SK-N-SH treated with all-trans-retinoic acid at 6 μM for 48 hours (cell line): ENCODE data around the gene GNS.

Experiments
- ATAC-seq: fragments of 200-7000 bp; cut with Tn5 transposase; 3 replicates; pipeline ENCODE4 v1.9.1; 2020; ENCODE audit warnings: mild to moderate bottlenecking, moderate library complexity
- ARNTL ChIP-seq: fragments of 450-650 bp; formaldehyde crosslinking; IDR thresholded peaks from 2 replicates; pipeline ENCODE4 v1.5.0; 2020; ENCODE audit warnings: low read depth, mild to moderate bottlenecking, moderate library complexity, borderline replicate concordance
- CREB5 ChIP-seq: fragments of 250-450 bp; sonication (Bioruptor Pico); IDR thresholded peaks from 2 replicates; pipeline ENCODE4 v1.5.1; 2020; ENCODE audit warnings: low read depth, mild to moderate bottlenecking, moderate library complexity
- CSDC2 ChIP-seq: fragments of 250-450 bp; sonication (Bioruptor Pico); IDR thresholded peaks from 2 replicates; pipeline ENCODE4 v1.5.0; 2020; ENCODE audit warnings: mild to moderate bottlenecking, moderate library complexity
- CSRNP3 ChIP-seq: fragments of 250-450 bp; sonication (Bioruptor Pico); IDR thresholded peaks from 2 replicates; pipeline ENCODE4 v1.5.1; 2021; ENCODE audit warnings: mild to moderate bottlenecking, moderate library complexity
- ESRRG ChIP-seq: fragments of 250-450 bp; sonication (Bioruptor Pico); IDR thresholded peaks from 2 replicates; pipeline ENCODE4 v1.6.1; 2021; ENCODE audit warnings: mild to moderate bottlenecking
- ISL1 ChIP-seq: fragments of 250-450 bp; sonication (Bioruptor Pico); IDR thresholded peaks from 2 replicates; pipeline ENCODE4 v2.1.2; 2022; ENCODE audit warnings: mild to moderate bottlenecking, moderate library complexity
- OSR1 ChIP-seq: fragments of 250-450 bp; sonication (Bioruptor Pico); IDR thresholded peaks from 2 replicates; pipeline ENCODE4 v1.8.0; 2022; ENCODE audit warnings: moderate library complexity, mild to moderate bottlenecking, inconsistent platforms
- POU6F1 ChIP-seq: fragments of 250-450 bp; sonication (Bioruptor Pico); IDR thresholded peaks from 2 replicates; pipeline ENCODE4 v1.8.0; 2021; ENCODE audit warnings: low read depth, mild to moderate bottlenecking, moderate library complexity, borderline replicate concordance
- PPARA ChIP-seq: fragments of 250-450 bp; sonication (Bioruptor Pico); IDR thresholded peaks from 2 replicates; pipeline ENCODE4 v1.5.0; 2020; ENCODE audit warnings: mild to moderate bottlenecking, borderline replicate concordance
- RARB ChIP-seq: fragments of 250-450 bp; sonication (Bioruptor Pico); IDR thresholded peaks from 2 replicates; pipeline ENCODE4 v1.8.0; 2021; ENCODE audit warnings: mild to moderate bottlenecking, moderate library complexity
- TCF4 ChIP-seq: fragments of 250-450 bp; sonication (Bioruptor Pico); IDR thresholded peaks from 2 replicates; pipeline ENCODE4 v1.8.0; 2021; ENCODE audit warnings: mild to moderate bottlenecking, moderate library complexity, borderline replicate concordance
- TOX ChIP-seq: fragments of 250-450 bp; sonication (Bioruptor Pico); IDR thresholded peaks from 2 replicates; pipeline ENCODE4 v1.8.0; 2021; ENCODE audit warnings: mild to moderate bottlenecking, moderate library complexity, borderline replicate concordance
- ZC3H10 ChIP-seq: fragments of 250-450 bp; sonication (Bioruptor Pico); IDR thresholded peaks from 2 replicates; pipeline ENCODE4 v1.5.1; 2021; ENCODE audit warnings: mild to moderate bottlenecking, moderate library complexity
- ZFP3 ChIP-seq: fragments of 250-450 bp; sonication (Bioruptor Pico); IDR thresholded peaks from 2 replicates; pipeline ENCODE4 v1.5.0; 2020; ENCODE audit warnings: mild to moderate bottlenecking, moderate library complexity
- ZFP30 ChIP-seq: fragments of 450-650 bp; formaldehyde crosslinking; IDR thresholded peaks from 2 replicates; pipeline ENCODE4 v1.5.0; 2022; ENCODE audit warnings: mild to moderate bottlenecking, moderate library complexity
- ZNF565 ChIP-seq: fragments of 450-650 bp; formaldehyde crosslinking; conservative IDR thresholded peaks from 2 replicates; pipeline ENCODE4 v1.5.0; 2020; ENCODE audit warnings: low read depth, mild to moderate bottlenecking, moderate library complexity
- ZNF70 ChIP-seq: fragments of 450-650 bp; formaldehyde crosslinking; IDR thresholded peaks from 2 replicates; pipeline ENCODE4 v1.5.0; 2020; ENCODE audit warnings: mild to moderate bottlenecking, moderate library complexity
- ZNF8 ChIP-seq: fragments of 450-650 bp; formaldehyde crosslinking; IDR thresholded peaks from 2 replicates; pipeline ENCODE4 v1.5.0; 2020; ENCODE audit warnings: mild to moderate bottlenecking, moderate library complexity
- TF ChIP-seq, protein P1 (sequence below): fragments of 250-450 bp; sonication (Bioruptor Pico); IDR thresholded peaks from 2 replicates; pipeline ENCODE4 v1.5.0; 2020; ENCODE audit warnings: mild to moderate bottlenecking, moderate library complexity
- TF ChIP-seq, protein P2 (sequence below): fragments of 250-450 bp; sonication (Bioruptor Pico); IDR thresholded peaks from 2 replicates; pipeline ENCODE4 v1.8.0; 2020; ENCODE audit warnings: mild to moderate bottlenecking, moderate library complexity, borderline replicate concordance

The GNS gene

GRCh38 chr12:64753427-64753826, 5.8 kb downstream of the GNS start:
- no peak for TF ChIP-seq ZNF70 (CRISPR knock-in tag)
- no peak for TF ChIP-seq TOX (CRISPR knock-in tag)
- TF ChIP-seq ESRRG (CRISPR knock-in tag): no peak
- TF ChIP-seq PPARA: no peak
- no peak for TF ChIP-seq POU6F1 (CRISPR knock-in tag)
- no peak for ATAC-seq

DNA sequence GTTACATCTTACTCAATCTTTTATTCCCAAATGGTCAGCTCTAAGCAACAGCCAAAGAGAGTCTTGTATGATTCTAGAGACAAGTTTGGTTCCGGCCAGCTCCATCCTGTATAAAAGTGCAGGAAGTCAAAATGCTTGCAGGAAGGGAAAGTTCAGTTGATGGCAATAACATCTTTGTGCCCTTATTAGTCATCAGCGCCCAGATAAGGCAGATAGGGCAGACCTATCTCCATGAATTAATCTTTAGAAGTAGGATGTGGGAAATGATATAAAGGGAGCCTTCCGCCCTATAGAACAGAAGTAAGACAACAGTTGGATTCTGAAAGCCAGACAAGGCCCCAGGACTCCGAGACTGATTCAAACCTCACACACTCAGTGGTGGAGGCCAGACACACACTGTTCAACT, 6.4 kb downstream of the GNS start:
- peak; percentile 80 for ATAC-seq

GRCh38 chr12:64752032-64752431, 7.2 kb downstream of the GNS start:
- TF ChIP-seq ZFP30 (CRISPR knock-in tag) (no peak), ZC3H10 (CRISPR knock-in tag) (no peak), ZNF70 (CRISPR knock-in tag) (no peak)
- no peak for ATAC-seq

More for the DNA sequence above, 6.4 kb downstream of the GNS start:
- TF ChIP-seq ISL1 (CRISPR knock-in tag) (no peak), OSR1 (no peak), TCF4 (CRISPR knock-in tag) (no peak), ZNF70 (CRISPR knock-in tag) (no peak), ZNF8 (CRISPR knock-in tag) (no peak), CSRNP3 (CRISPR knock-in tag) (no peak), ZFP30 (CRISPR knock-in tag) (no peak), ZC3H10 (CRISPR knock-in tag) (no peak), PPARA (no peak), RARB (CRISPR knock-in tag) (no peak), POU6F1 (CRISPR knock-in tag) (no peak), CREB5 (CRISPR knock-in tag) (no peak), CSDC2 (CRISPR knock-in tag) (no peak), ARNTL (CRISPR knock-in tag) (no peak)
- TF ChIP-seq, protein P1, sequence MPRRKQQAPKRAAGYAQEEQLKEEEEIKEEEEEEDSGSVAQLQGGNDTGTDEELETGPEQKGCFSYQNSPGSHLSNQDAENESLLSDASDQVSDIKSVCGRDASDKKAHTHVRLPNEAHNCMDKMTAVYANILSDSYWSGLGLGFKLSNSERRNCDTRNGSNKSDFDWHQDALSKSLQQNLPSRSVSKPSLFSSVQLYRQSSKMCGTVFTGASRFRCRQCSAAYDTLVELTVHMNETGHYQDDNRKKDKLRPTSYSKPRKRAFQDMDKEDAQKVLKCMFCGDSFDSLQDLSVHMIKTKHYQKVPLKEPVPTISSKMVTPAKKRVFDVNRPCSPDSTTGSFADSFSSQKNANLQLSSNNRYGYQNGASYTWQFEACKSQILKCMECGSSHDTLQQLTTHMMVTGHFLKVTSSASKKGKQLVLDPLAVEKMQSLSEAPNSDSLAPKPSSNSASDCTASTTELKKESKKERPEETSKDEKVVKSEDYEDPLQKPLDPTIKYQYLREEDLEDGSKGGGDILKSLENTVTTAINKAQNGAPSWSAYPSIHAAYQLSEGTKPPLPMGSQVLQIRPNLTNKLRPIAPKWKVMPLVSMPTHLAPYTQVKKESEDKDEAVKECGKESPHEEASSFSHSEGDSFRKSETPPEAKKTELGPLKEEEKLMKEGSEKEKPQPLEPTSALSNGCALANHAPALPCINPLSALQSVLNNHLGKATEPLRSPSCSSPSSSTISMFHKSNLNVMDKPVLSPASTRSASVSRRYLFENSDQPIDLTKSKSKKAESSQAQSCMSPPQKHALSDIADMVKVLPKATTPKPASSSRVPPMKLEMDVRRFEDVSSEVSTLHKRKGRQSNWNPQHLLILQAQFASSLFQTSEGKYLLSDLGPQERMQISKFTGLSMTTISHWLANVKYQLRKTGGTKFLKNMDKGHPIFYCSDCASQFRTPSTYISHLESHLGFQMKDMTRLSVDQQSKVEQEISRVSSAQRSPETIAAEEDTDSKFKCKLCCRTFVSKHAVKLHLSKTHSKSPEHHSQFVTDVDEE (CRISPR knock-in tag): no peak

GRCh38 chr12:64749461-64750200, 9.6 kb downstream of the GNS start:
- no peak for ATAC-seq
- TF ChIP-seq RARB (CRISPR knock-in tag): no peak
- TF ChIP-seq, protein P2, sequence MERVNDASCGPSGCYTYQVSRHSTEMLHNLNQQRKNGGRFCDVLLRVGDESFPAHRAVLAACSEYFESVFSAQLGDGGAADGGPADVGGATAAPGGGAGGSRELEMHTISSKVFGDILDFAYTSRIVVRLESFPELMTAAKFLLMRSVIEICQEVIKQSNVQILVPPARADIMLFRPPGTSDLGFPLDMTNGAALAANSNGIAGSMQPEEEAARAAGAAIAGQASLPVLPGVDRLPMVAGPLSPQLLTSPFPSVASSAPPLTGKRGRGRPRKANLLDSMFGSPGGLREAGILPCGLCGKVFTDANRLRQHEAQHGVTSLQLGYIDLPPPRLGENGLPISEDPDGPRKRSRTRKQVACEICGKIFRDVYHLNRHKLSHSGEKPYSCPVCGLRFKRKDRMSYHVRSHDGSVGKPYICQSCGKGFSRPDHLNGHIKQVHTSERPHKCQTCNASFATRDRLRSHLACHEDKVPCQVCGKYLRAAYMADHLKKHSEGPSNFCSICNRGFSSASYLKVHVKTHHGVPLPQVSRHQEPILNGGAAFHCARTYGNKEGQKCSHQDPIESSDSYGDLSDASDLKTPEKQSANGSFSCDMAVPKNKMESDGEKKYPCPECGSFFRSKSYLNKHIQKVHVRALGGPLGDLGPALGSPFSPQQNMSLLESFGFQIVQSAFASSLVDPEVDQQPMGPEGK (CRISPR knock-in tag): no peak
- no peak for TF ChIP-seq ZNF565 (CRISPR knock-in tag)
- no peak for TF ChIP-seq OSR1
- no peak for TF ChIP-seq CSDC2 (CRISPR knock-in tag)
- TF ChIP-seq CSRNP3 (CRISPR knock-in tag): no peak
- TF ChIP-seq ARNTL (CRISPR knock-in tag): no peak
- no peak for TF ChIP-seq POU6F1 (CRISPR knock-in tag)
- no peak for TF ChIP-seq ISL1 (CRISPR knock-in tag)
- TF ChIP-seq ZFP30 (CRISPR knock-in tag): no peak
- TF ChIP-seq TCF4 (CRISPR knock-in tag): no peak
- TF ChIP-seq ZNF8 (CRISPR knock-in tag): no peak
- TF ChIP-seq ZFP3 (CRISPR knock-in tag): no peak
